Epithelial cell of esophagus (primary cell): ENCODE results near the gene SRPX2.
"Not testable (repeated sequence)": the region's sequence is repeated elsewhere in the genome, so short reads cannot be mapped to it uniquely, and the experiment has no call there.

Experiments
- DNase-seq: peaks from one replicate; pipeline ENCODE4 v3.0.0; 2010; ENCODE audit warnings: low read depth
- H3K4me3 ChIP-seq: 2 replicates; pipeline ENCODE4 v1.5.1; 2011; ENCODE audit warnings: mild to moderate bottlenecking, low read length, control low read depth
- CTCF ChIP-seq: IDR thresholded peaks from 2 replicates; pipeline ENCODE4 v1.5.1; 2011; ENCODE audit warnings: low read depth, mild to moderate bottlenecking, low read length, control low read depth, inconsistent platforms; ENCODE audit not compliant: insufficient read depth; ENCODE audit errors: missing control alignments

SRPX2 gene

GRCh38 chrX:100717363-100717762 lies 73.4 kb downstream of the SRPX2 start:
- H3K4me3 ChIP-seq: no peak overlapping the region
- TF ChIP-seq CTCF: no peak
- no peak for DNase-seq

GRCh38 chrX:100719139-100719538 lies 75.1 kb downstream of the SRPX2 start:
- no peak for DNase-seq
- no peak for TF ChIP-seq CTCF
- no peak overlapping the region for H3K4me3 ChIP-seq

GRCh38 chrX:100720301-100720700 lies 76.3 kb downstream of the SRPX2 start:
- no peak for DNase-seq
- H3K4me3 ChIP-seq: no peak overlapping the region
- TF ChIP-seq CTCF: no peak

GRCh38 chrX:100721328-100721727 lies 77.3 kb downstream of the SRPX2 start:
- H3K4me3 ChIP-seq: no peak overlapping the region
- no peak for TF ChIP-seq CTCF
- DNase-seq: no peak

- not testable (repeated sequence) for H3K4me3 ChIP-seq, DNase-seq
Observed at GRCh38 chrX:100724006-100724405, 80.0 kb downstream of the SRPX2 start.
